Gastroesophageal sphincter (tissue), 3 donors: Measurements from ENCODE around the gene CD82.

ENCODE experiments used
- EP300 ChIP-seq: sonication (generic); formaldehyde crosslinking; IDR thresholded peaks from one replicate; pipeline ENCODE4 v1.6.1; 2017; ENCODE audit warnings: antibody characterized with exemption, mild to moderate bottlenecking
- POLR2A ChIP-seq, 2 donors: fragments of 450-650 bp; IDR thresholded peaks; one replicate each; pipeline ENCODE4 v1.6.1; 2017; ENCODE audit warnings: antibody characterized with exemption in 2 of 2, mild to moderate bottlenecking in 2 of 2, moderate library complexity in 1 of 2
- POLR2AphosphoS5 ChIP-seq: sonication (generic); formaldehyde crosslinking; IDR thresholded peaks from one replicate; pipeline ENCODE4 v1.6.1; 2017; ENCODE audit warnings: antibody characterized with exemption
- TF ChIP-seq, protein P1 (sequence below), 4 experiments: fragments of 200-600 bp in 2 of 4; fragments of 450-650 bp in 2 of 4; sonication (generic) in 1 of 4; IDR thresholded peaks; one replicate each; pipeline ENCODE4 v1.5.1; 2017 to 2019; ENCODE audit warnings: antibody characterized with exemption in 4 of 4, mild to moderate bottlenecking in 2 of 4, moderate library complexity in 2 of 4

DNA sequence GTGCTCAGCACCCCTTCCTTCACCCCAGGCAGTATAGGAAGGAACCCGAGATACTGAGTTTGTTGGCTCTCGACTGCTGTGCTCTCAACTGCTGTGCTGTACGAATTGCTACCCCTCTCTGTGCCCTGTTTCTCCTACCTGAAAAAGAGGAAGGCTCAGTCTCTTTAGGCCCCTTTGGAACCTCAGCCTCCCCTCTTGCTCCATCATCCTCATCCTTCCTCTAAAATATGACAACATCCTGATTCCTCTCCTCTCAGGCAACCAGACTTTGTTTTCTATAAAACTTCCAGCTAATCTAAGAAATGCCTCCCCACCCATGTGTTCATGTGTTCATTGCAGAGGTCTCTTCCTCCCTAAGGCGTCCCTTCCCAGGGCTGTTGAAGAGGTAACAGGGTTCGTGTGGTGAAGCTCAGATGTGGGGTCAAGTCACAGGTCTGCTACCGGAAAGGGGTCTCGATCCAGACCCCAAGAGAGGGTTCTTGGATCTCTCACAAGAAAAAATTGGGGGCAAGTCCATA lies 35.5 kb upstream of the CD82 start:
- TF ChIP-seq POLR2AphosphoS5 (no peak), POLR2A (IDR thresholded peaks at IDR 0.05) (no peak), EP300 (no peak)
- TF ChIP-seq, protein P1, sequence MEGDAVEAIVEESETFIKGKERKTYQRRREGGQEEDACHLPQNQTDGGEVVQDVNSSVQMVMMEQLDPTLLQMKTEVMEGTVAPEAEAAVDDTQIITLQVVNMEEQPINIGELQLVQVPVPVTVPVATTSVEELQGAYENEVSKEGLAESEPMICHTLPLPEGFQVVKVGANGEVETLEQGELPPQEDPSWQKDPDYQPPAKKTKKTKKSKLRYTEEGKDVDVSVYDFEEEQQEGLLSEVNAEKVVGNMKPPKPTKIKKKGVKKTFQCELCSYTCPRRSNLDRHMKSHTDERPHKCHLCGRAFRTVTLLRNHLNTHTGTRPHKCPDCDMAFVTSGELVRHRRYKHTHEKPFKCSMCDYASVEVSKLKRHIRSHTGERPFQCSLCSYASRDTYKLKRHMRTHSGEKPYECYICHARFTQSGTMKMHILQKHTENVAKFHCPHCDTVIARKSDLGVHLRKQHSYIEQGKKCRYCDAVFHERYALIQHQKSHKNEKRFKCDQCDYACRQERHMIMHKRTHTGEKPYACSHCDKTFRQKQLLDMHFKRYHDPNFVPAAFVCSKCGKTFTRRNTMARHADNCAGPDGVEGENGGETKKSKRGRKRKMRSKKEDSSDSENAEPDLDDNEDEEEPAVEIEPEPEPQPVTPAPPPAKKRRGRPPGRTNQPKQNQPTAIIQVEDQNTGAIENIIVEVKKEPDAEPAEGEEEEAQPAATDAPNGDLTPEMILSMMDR (IDR thresholded peaks at IDR 0.05): no peak
